K562 (cell line): ENCODE results near the gene NOL12. TPM values are rescaled to one million over a fixed set of nuclear protein-coding genes. Genes with fewer than 3 reads are reported as not detected.

Experiments
- ATAC-seq: fragments of 200-7000 bp; cut with Tn5 transposase; 3 replicates; pipeline ENCODE4 v1.9.1; 2020; ENCODE audit warnings: moderate library complexity
- BruUV-seq: library from RNA; stranded (reverse); fragments of 400-500 nt; replicated peaks from 2 replicates; lab custom pipeline; 2021; lab: Mats Ljungman, UMichigan
- CTCF ChIA-PET: fragments of 300-600 bp; formaldehyde crosslinking; extraction: SDS; loops from one replicate; lab custom pipeline; 2021; ENCODE audit warnings: low intra/inter-chr PET ratio; lab: Yijun Ruan, JAX
- POLR2A ChIA-PET: fragments of 300-600, 350-650 bp; sonication (Branson Sonifier 250); formaldehyde crosslinking; extraction: SDS; loops from one replicate; lab custom pipeline; 2021; ENCODE audit warnings: antibody characterized with exemption, inconsistent platforms; lab: Yijun Ruan, JAX
- DNase-seq, 4 experiments: peaks; one replicate each; pipeline versions ENCODE4 v3.0.0 to v3.0.0-alpha.2; 2011 to 2018; ENCODE audit warnings: low spot score in 3 of 4, mixed read lengths in 3 of 4; ENCODE audit errors: extremely low read depth in 1 of 4
- FAIRE-seq: peaks from 2 replicates; lab custom pipeline; 2011; peaks lifted over from hg19 to GRCh38; lab: Jason Lieb, UNC
- H2AFZ ChIP-seq: 2 replicates; pipeline ENCODE4 v1.6.0; 2011; ENCODE audit warnings: low read depth, low read length, control low read depth, inconsistent platforms
- H3K27ac ChIP-seq: fragments of 200-600 bp; 3 replicates; pipeline ENCODE4 v1.8.0; 2011; ENCODE audit warnings: low read depth, mild to moderate bottlenecking, control low read depth, inconsistent platforms, low read length, moderate library complexity, mixed read lengths; ENCODE audit errors: extremely low read depth
- H3K27me3 ChIP-seq, 2 experiments: fragments of 300-600 bp in 1 of 2; 2 replicates in 1 of 2; 3 replicates in 1 of 2; pipeline versions ENCODE4 v1.6.0 to v1.8.0; 2011; ENCODE audit warnings: inconsistent platforms in 2 of 2, low read length in 2 of 2, mild to moderate bottlenecking in 1 of 2, mixed read lengths in 1 of 2, moderate library complexity in 1 of 2; ENCODE audit not compliant: control insufficient read depth in 2 of 2, insufficient read depth in 2 of 2
- H3K36me3 ChIP-seq: fragments of 300-600 bp; 3 replicates; pipeline ENCODE4 v1.8.0; 2011; ENCODE audit warnings: mild to moderate bottlenecking, low read length, inconsistent platforms; ENCODE audit not compliant: control insufficient read depth, insufficient read depth
- H3K4me1 ChIP-seq, 2 experiments: fragments of 200-600 bp in 1 of 2; replicated peaks in 1 of 2; 2 replicates in 1 of 2; 3 replicates in 1 of 2; pipeline versions ENCODE4 v1.5.1 to v1.8.0; 2011; ENCODE audit warnings: inconsistent platforms in 2 of 2, low read length in 2 of 2, mild to moderate bottlenecking in 1 of 2, mixed read lengths in 1 of 2, moderate library complexity in 1 of 2; ENCODE audit not compliant: control insufficient read depth in 2 of 2, insufficient read depth in 2 of 2
- H3K4me2 ChIP-seq: 2 replicates; pipeline ENCODE4 v1.6.1; 2011; ENCODE audit warnings: low read length, control low read depth, inconsistent platforms, mixed read lengths; ENCODE audit not compliant: insufficient read depth
- H3K4me3 ChIP-seq: fragments of 200-600 bp; sonication (generic), shearing (Covaris generic); 2 replicates; pipeline ENCODE4 v1.5.1; 2016; ENCODE audit warnings: control low read depth, inconsistent platforms
- H3K79me2 ChIP-seq: fragments of 200-600 bp; 3 replicates; pipeline ENCODE4 v1.8.0; 2011; ENCODE audit warnings: low read length, inconsistent platforms; ENCODE audit not compliant: control insufficient read depth, insufficient read depth
- H3K9ac ChIP-seq, 2 experiments: 2 replicates each; pipeline versions ENCODE4 v1.6.0 to v1.6.1; 2011; ENCODE audit warnings: low read depth in 2 of 2, low read length in 2 of 2, control low read depth in 1 of 2, inconsistent platforms in 1 of 2, mild to moderate bottlenecking in 1 of 2, mixed read lengths in 1 of 2; ENCODE audit not compliant: insufficient read depth in 1 of 2
- H3K9me1 ChIP-seq: one replicate; pipeline ENCODE4 v1.6.0; 2011; ENCODE audit warnings: inconsistent platforms, mild to moderate bottlenecking, low read length, moderate library complexity; ENCODE audit not compliant: control insufficient read depth, insufficient read depth
- H3K9me3 ChIP-seq: replicated peaks from 2 replicates; pipeline ENCODE4 v1.5.1; 2011; ENCODE audit warnings: low read depth, low read length, inconsistent platforms; ENCODE audit not compliant: control insufficient read depth, insufficient read depth
- H4K20me1 ChIP-seq: replicated peaks from 2 replicates; pipeline ENCODE4 v1.6.1; 2011; ENCODE audit warnings: low read length, inconsistent platforms, mixed read lengths; ENCODE audit not compliant: control insufficient read depth, insufficient read depth
- CBX3 ChIP-seq, 2 experiments: IDR thresholded peaks; 1 replicate in 1 of 2; 2 replicates in 1 of 2; pipeline ENCODE4 v1.6.1; 2012; ENCODE audit warnings: inconsistent platforms in 2 of 2, low read length in 2 of 2, borderline replicate concordance in 1 of 2, control low read depth in 1 of 2
- MXI1 ChIP-seq: IDR thresholded peaks from 2 replicates; pipeline ENCODE4 v1.6.1; 2011; ENCODE audit warnings: low read depth, mild to moderate bottlenecking, improper control_type of control experiment, low read length
- SIX5 ChIP-seq, 2 experiments: IDR thresholded peaks; 2 replicates each; pipeline ENCODE4 v1.6.1; 2011; ENCODE audit warnings: low read length in 2 of 2, borderline replicate concordance in 1 of 2, low read depth in 1 of 2, mild to moderate bottlenecking in 1 of 2, moderate library complexity in 1 of 2; ENCODE audit not compliant: insufficient read depth in 1 of 2
- ZNF518B ChIP-seq: fragments of 250-450 bp; sonication (Bioruptor Pico); IDR thresholded peaks from 2 replicates; pipeline ENCODE4 v1.5.0; 2021; ENCODE audit warnings: mild to moderate bottlenecking, moderate library complexity
- WGBS: fragments of 100-300 bp; shearing (Covaris generic); methylation state at CpG from one replicate; pipeline ENCODE4 v1.1.6; 2016; ENCODE audit warnings: low coverage, mixed read lengths; ENCODE audit not compliant: insufficient coverage; ENCODE audit errors: missing lambda C conversion rate; 5-methylcytosine and 5-hydroxymethylcytosine counted together
- in situ Hi-C: fragments of 300-500 bp; cut with MboI; formaldehyde crosslinking; loops from 4 replicates; pipeline ENCODE4 v1.15.0; 2018; ENCODE audit warnings: inconsistent platforms, mixed read lengths
- intact Hi-C: fragments of 100-400 bp; cut with micrococcal nuclease; formaldehyde crosslinking; loops from 2 replicates; pipeline ENCODE4 v1.14.2; 2022
- polyA plus RNA-seq, 8 experiments: library from polyadenylated mRNA; depleted of rRNA in 4 of 8; stranded (reverse) in 5 of 8; unstranded in 3 of 8; fragments of >200 nt; fragmentation: Nextera tagmentation in 2 of 8; fragmentation: Illumina TruSeq in 1 of 8; extraction: Ambion mirVana in 2 of 8; extraction: Trizol in 1 of 8; gene quantifications; 2 replicates each; pipeline versions ENCODE4 v1.2.1 to v1.2.3, GENCODE V29; 2011 to 2014; ENCODE audit warnings: inconsistent platforms in 1 of 8, missing spikeins in 1 of 8
- total RNA-seq, 7 experiments: library from RNA; depleted of rRNA in 6 of 7; stranded (reverse); fragments of >200 nt in 6 of 7; fragmentation: Illumina TruSeq in 2 of 7; extraction: Trizol in 2 of 7; gene quantifications; 2 replicates each; pipeline versions ENCODE4 v1.2.1 to v1.2.3, GENCODE V29; 2011 to 2021; ENCODE audit warnings: low replicate concordance in 1 of 7

Gene NOL12
- total and polyA plus RNA-seq, 9 of the 15 experiments (the other 6 are each of a cell fraction or from before 2014, with no cell fraction given) = 2.8 to 40.9 (median 28.5) TPM

GRCh38 chr22:37681001-37681424 lies 5.1 kb upstream of the NOL12 start:
- Histone ChIP-seq H3K9me3 (no peaks in the 10 kb centered on the region), H3K4me1 (peaks cover 9 to 38% of the 10 kb centered on the region in 2 experiments; a peak in 4 of 5 replicates), H3K27ac (no peak overlapping the region), H3K9ac (peak overlapping the region in 1 of 2 experiments; percentile 64; a peak in 1 of 4 replicates), H3K4me3 (no peak overlapping the region), H3K79me2 (peaks cover 17% of the 10 kb centered on the region), H3K9me1 (no peaks in the 10 kb centered on the region), H3K4me2 (peak overlapping the region; percentile 24; the same call in 1 of the 2 replicates), H4K20me1 (no peaks in the 10 kb centered on the region), H2AFZ (no peak overlapping the region), H3K36me3 (peaks cover 5% of the 10 kb centered on the region; the same call in 1 of the 3 replicates), H3K27me3 (no peaks in the 10 kb centered on the region)
- 23% methylated on average over 2 of the region's 2 CpGs for WGBS
- ChIA-PET POLR2A (interaction anchor here (0.6 to 1.4 kb wide), 4 partner anchors 23 to 81 kb away, joined by 3 to 6 read pairs (median 3); no protein-coding TSS in a partner anchor), CTCF (interaction anchor here (1.0 to 1.6 kb wide), 3 partner anchors 21 to 57 kb away, joined by 3 to 9 read pairs (median 5); no protein-coding TSS in a partner anchor)
- FAIRE-seq (no peak), ATAC-seq (no peak), DNase-seq (no peak)
- in situ Hi-C loops (no loop called here), intact Hi-C loops (loop anchor here (1.0 kb wide), 2 partner anchors 20 to 38 kb away; no protein-coding TSS in a partner anchor)
- TF ChIP-seq ZNF518B (CRISPR knock-in tag) = no peak
- TF ChIP-seq SIX5 (IDR thresholded peaks at IDR 0.05; ENCODE audit: borderline replicate concordance in 1 of 2, insufficient read depth in 1 of 2, low read depth in 1 of 2, low read length in 2 of 2) = no peak
- no peak for TF ChIP-seq CBX3 (IDR thresholded peaks at IDR 0.05; ENCODE audit: borderline replicate concordance in 1 of 2, low read length in 2 of 2)
- TF ChIP-seq MXI1 = no peak
- no TSS peak for BruUV-seq
